HG02973 (cell line): Measurements from ENCODE around the gene ZDHHC4.

Experiments used
- ATAC-seq: cut with Tn5 transposase; IDR thresholded peaks from one replicate; pipeline ENCODE4 v1.9.1; 2021; ENCODE audit warnings: moderate library complexity; ENCODE audit not compliant: unreplicated experiment

ZDHHC4 gene

DNA sequence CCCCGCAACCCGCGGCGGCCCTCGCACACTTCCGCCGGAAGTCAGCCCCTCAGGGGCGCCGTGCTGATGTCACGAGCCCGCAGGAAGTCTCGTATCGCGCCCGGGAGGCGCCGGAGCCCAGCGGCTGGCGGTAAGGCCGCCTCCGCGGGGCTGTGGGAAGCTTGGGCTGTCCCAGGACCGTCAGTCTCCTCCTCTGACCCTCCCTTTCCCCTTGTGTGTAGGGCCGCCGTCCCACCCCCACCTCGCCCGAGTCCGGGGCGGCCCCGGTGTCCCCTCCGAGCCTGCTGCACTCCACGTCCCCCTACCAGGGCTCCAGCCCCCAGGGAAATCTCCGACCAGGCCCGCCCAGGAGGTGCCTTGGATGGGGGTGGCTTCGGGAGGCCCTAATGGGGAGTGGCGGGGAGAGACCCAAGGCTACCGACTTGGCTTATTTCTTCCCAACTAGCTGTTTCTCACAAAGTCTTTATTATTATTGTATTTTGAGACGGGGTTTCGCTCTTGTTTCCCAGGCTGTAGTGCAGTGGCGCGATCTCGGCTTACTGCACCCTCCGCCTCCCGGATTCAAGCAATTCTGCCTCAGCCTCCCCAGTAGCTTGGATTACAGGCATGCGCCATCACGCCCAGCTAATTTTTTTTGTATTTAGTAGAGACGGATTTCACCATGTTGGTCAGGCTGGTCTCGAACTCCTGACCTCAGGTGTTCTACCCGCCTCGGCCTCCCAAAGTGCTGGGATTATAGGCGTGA is at the start of gene ZDHHC4:
Gene ZDHHC4 (plus strand): TSS at position 86 of the 745 bp plus-strand sequence. CDS start 3,108 bp downstream, outside the sequence.
- peak; percentile 96 for ATAC-seq

DNA sequence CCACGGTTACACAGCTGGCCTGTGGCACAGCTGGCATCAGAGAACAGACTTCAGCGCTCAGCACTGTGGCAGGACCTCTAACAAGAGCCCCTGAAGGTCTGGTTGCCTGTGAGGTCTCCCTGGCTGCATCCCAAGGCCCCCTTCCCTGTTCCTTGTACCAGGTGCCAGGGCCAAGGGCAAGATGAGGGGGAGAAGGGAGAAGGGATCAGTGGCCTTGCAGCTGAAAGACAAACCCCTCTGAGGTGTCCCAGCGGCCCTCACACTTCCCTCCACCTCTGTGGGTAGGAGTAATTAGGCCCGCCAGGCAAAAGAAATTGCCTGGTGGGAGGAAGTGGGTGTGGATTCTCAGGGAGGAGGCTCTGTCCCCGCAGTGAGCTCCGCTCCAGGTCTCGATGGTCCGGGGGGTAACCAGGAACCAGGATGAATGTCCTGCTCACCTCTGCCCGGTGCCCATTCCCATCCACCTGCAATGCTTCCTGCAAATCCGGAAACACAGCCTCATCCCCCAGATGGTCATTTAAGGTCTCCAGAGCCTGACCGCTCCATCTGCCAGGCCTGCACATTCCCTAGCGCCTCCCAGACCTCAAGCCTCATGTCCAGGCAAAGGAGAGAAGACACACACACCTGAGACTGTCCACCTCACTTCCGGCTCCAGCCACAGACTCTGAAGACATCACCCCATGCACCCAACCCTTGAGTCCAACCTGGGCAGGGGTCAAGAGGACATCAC is 48.7 kb upstream of the ZDHHC4 start:
- no peak for ATAC-seq

DNA sequence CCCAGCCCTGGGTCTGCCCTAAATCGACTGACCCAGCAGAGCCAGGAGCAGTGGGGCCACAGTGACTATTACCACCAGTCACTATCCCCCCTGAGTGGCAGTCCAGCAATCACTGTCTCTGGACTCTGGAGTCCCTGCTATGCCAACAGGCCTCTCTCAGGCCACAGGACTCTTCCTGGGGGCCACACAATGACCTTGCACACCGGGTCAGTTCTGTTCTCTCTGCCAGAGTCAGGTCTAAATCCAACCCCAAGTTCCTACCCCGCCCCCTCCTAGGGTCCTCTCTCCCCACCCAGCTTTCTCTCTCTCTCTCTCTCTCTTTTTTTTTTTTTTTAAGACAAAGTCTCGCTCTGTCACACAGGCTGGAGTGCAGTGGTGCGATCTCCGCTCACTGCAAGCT is 47.6 kb upstream of the ZDHHC4 start:
- no peak for ATAC-seq

DNA sequence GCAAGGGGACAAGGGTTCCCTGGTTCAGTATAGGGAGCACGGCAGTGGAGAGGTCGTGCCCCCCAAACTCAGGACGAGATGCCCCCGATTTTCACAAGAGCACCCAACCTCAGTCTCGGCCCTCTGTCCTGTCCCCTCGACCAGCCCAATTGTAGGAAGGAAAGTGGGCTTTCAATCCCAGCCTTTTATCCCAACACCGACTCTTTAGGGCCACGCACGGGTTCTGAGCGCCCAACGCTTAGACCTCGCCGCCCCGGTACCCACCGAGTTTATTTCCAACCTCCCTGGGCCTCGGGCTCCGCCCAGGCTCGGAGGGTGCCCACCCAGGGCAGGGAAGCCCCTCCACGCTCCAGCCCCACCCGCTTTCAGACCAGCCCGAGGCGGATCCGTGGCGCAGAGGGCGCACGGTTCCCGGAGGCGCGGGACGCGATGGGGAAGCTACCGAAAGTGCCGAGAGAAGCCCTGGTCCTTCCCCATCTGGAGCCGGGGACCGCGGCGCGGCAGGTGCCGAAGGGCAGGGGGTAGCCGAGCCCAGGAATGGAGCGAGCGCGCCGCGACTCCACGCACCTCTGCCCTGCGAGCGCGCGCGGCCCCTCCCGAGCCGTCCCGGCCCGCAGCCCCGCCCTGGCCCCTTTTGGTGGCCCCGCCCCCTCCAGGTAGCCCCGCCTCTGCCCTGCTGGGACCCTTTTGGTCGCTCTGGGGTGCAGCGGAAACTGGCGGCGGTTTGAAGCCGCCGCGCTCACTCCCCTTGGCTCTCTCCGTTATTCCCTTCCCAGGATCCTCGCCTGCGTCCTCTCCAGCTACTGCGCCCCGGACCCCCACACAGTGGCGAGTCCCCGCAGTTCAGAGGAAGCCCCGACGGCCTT is 46.4 kb upstream of the ZDHHC4 start:
- ATAC-seq = peak; percentile 39

DNA sequence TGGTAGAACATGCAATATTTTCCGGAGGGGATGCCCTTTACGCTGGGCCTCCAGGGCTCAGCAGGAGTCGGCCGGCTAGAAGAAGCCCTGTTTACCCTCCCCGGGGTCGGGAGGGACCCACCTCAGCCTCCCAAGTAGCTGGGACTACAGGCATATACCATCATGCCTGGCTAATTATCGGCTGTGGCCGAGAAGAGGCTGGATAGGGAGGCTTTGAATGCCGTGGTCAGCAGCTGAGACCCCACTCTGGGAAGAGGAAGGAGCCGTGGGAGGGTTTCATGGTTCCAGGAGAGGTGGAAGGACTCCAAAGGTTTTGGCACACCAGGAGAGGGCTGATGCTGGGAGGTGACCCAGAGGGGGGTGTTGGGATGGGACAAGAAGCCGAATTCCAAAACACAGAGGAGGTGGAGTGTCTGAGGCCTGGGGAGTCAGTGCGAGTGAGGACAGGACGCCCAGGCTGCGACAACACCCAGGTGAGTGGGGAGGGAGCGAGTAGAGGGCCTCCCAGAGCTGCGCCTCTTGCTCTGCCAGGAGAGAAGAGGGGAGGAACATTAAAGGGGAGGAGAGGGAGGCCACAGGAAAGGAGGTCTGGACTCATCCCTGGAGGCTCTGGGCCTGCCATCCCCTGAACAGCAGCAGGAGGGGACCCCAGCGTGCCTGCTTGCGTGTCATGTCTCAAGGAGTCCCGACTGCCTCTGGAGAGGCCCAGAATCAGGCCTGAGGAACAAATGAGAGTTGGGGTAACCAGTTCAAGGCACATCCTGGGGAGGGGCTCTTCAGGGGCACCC is 45.6 kb upstream of the ZDHHC4 start:
- no peak for ATAC-seq

DNA sequence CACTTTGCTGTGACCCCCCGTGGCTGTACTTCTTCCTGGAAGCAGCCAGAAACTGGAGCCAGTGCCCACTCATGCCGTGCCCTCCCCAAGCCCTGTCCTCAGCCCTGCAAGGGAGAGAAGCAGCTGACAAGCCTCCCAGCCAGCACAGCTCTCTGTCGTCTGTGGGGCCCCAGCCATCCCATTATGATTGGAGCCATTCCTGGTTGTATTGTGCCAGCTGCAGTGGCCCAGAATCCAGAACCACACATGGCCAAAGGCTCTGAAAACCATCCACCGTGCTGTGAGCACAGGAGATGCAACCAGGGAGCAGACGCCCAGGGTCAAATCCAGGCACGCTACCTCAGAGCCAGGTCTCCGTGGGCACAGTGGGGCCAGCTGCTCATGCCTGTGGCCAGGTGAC is 44.7 kb upstream of the ZDHHC4 start:
- no peak for ATAC-seq

DNA sequence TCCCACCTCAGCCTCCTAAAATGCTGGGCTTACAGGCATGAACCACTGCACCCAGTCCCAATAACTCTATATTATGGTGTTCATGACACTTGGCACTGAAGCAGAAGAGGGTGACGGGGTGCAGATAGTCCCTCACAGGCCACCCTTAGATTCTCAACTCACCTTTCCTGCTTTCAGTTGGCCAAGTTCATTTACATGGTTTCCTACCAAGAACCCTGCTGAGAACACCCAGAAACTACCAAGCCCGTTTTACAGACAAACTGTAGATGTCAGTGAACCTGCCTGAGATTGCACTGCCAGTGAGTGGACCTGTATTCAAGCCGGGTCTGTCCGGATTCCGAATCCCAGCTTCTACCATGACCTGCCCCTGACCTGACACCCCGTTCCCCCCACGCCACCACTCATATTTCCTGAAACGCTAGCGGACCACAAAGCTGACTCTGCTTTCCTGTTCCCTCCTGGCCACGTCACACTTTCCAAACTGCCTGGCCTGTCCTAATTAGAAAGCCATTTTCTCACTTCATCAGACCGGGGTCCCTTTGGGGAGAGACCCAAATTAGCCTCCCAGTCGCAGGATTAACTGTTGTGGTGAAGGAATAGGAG is 43.3 kb upstream of the ZDHHC4 start:
- no peak for ATAC-seq

DNA sequence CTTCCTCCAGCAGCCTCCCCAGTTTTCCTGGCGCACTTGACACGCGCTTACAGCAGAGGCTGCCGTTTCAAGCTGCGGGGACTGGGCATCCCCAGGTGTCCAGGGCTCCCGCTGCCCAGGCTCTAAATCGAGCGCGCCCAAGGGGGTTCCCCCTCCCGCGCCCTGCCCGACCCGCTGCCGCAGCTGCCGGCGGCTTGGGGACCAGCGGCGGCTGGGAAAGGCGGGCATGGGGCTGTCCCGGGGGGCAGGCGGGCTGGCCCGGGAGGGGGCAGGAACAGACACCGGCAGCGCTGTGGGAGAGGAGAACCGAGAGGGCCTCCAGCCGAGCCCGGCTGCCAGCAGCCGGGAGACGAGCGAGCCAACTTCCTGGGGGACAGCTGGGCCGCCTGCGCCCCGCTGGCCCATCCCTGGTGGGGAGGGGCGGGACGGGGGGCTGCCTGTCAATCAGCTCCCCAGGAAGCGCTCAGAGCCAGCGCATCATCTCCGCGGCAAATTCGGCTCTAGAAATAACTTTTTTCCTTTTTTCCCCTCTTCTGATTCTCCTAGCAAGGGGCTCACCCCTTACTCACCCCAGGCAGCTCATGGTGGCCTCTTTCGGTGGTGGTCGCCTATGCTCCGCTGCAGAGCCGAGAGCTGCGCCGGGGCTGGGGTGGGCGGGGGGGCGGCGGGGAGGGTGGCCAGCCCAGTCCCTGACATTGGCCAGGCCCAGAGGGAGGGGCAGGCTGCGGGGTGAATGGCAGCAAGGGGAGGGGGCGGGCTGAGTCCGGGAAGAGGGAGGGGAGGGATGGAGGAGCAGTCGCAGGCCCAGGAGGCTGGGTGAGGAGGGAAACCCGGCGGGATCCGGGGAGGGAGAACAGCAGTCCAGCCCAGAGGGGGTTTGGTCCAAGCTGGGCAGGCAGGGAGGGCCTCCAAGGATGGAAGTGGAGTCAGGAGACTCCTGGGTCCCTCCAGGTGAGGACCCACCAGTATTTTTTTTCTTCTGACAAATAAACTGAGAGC is 40.7 kb upstream of the ZDHHC4 start:
- no peak for ATAC-seq

DNA sequence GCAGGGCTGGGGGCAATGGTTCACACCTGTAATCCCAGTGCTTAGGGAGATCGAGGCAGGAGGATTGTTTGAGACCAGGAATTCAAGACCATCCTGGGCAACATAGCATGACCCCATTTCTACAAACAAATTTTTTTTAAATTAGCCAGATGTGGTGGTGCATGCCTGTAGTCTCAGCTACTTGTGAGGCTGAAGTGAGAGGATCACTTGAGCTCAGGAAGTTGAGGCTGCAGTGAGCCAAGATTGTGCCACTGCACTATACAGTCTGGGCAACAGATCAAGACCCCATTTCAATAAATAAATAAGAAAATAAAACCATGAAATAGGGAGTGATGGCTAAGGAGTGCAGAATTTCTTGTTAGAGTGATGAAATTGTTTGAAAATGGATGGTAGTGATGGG is 34.9 kb upstream of the ZDHHC4 start:
- no peak for ATAC-seq

DNA sequence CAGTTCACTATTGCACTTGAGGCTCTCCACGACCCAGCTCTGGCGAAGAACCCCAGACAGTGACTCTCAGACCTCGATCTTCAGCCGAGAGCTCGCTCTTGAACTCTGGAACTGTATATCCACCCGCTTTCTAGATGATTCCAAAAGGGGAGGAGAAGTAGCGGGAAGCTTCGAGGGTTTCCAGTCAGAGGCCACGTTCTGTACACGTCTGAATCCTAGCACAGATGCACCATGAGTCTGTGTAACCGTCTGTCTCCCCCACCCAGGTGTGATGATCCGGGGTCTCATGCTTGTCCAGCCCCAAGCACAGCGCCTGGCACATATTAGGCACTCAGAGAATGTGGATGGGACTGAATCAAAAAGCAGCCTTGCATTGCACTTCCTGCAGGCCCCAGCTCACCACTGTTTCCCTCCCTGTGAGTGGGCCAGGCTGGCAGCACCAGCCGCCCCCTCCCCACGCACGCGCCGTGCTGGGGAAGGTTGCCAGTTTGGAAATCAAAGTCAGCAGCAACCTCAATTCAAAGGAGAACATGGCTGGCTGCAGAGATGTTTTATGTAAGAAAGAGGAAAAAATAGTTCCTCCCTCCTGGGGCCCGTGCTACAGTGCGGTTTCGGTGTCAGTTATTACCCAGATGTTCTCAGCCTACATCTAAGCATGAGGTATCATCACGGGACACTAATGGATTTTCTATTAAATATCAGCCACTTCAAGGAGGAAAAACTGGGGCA is 31.7 kb upstream of the ZDHHC4 start:
- ATAC-seq = no peak

DNA sequence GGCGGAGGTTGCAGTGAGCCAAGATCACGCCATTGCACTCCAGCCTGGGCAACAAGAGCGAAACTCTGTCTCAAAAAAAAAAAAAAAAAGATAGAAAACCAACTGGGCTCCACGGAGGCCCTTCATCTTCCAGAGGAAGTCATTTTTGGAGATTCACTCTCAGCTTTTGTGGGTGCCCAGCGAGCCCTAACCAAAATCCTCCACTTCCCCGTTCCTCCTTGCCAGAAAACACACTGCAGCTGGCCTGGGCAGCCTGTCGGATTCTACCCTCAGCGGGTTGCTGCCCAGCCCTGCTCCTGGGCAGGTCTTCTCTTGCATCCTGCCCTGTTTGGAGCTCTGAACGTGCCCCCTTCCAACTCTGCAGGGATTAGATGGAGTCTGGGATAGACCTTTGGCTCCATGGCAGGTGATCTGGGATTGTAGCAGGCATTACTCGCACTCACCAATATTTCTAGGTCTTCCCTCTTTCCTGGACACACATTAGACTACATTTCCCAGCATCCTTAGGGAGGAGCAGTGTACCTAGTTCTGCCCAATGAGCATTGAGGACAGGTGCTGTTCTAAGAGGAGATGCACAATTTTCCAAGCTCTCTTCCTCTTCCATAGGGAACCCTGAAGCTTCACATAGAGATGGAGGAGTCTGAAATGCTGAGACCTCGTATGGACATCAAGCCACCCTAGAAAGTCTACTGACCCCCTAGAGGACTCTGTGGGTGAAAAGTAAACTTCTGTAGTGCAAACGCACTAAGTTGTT is 30.6 kb upstream of the ZDHHC4 start:
- no peak for ATAC-seq

DNA sequence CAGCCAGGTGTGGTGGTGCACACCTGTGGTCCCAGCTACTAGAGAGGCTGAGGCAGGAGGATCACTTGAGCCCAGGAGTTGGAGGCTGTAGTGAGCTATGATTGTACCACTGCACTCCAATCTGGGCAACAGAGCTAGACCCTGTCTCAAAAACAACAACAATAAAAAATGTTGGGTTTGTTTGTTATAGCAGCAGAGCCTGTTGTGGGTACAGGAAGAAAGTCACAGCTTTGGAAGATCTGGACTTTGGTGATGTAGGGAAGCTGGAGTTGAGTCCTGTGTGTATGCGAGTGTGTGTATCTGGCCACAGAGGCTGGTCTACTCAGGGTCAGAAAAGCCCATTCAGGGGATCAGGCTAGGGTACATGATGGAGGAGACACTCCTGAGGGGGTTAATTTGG is 29.9 kb upstream of the ZDHHC4 start:
- ATAC-seq = no peak

DNA sequence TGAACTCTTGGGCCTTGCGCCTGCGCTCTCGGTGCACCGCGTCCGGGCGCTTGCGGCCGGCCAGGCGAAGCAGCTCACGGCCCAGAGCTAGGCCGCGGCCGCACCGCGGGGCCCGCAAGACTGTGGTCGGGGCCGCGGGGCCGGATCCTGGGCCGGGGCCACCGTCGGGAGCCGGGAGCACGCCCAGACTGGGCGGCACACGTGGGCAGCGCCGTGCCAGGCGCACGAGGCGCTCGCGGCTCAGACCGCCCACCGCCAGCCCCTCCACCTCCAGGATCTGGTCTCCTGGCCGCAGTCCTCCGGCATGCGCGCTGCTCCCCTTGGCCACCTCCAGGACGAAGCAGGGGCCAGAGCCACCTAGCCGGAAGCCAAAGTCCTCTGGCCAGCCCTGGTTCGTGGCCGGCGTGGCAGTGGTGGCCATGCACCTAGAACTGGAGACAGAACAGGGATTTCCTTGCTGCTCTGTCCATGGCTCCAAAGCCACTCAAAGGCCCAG is 26.2 kb upstream of the ZDHHC4 start, which contains the start of gene GRID2IP:
Gene GRID2IP (minus strand): TSS at position 446 of the 496 bp plus-strand sequence. CDS start 25 bp downstream, at position 421.
- ATAC-seq = no peak

DNA sequence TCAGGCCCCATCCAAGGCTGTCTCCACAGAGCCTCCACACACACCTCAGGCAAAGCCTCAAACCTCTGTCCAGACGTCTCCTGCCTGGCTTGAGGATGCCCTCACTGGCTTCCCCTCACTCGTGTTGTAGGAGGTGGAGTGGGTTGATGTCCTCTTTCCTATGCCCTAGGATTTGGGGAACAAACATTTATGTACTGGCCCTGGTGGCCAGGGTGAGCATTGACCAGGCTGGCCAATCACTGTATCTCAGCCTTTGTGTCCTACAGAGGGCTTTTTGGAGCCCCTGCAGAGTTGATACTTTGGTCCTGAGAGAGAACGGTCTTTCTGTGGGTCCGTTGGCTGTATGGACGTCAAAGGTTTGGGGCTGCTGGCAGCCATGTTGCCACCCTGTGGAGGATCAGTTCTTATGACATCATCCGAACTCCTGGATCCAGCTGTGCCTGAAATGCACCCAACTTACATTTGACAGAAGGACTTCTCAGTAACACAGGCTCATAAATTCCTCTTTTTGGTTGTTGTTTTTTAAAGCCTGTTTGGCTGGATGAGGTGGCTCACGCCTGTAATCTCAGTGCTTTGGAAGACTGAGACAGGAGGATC is 23.7 kb upstream of the ZDHHC4 start:
- no peak for ATAC-seq

DNA sequence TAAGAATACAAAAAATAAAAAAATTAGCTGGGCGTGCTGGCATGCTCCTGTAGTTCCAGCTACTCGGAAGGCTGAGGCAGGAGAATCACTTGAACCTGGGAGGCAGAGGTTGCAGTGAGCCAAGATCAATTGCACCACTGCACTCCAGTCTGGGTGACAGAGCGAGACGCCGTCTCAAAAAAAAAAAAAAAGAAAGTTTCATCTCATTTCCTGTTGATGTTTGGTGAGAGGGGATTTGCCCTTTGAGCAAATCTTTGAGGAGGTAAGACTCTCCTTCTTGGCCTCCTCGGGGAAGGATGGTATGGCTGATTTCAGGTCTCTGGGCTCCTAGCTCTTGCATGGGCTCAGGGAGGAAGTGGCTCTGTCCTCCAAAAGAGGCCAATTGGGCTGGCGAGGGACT is 22.4 kb upstream of the ZDHHC4 start:
- no peak for ATAC-seq

DNA sequence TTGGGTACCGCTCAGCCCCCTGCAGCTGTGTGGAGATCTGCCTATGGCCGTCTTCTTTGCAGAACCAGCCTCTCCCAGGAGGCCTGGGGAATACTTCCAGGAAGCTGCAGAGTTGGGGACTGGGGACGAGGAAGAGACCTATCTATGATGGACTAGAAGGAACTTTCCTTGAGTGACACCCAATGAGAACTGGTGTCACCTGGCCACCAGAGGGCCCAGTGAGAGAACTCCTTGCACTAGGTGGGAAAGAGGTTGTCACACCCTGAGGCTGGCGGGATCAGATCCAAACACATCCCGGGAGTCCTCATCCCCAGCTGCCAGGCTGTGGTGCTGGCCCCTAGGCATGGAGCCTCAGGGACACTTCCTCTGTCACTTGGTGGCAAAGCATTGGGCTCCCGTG is 21.1 kb upstream of the ZDHHC4 start:
- ATAC-seq = no peak

DNA sequence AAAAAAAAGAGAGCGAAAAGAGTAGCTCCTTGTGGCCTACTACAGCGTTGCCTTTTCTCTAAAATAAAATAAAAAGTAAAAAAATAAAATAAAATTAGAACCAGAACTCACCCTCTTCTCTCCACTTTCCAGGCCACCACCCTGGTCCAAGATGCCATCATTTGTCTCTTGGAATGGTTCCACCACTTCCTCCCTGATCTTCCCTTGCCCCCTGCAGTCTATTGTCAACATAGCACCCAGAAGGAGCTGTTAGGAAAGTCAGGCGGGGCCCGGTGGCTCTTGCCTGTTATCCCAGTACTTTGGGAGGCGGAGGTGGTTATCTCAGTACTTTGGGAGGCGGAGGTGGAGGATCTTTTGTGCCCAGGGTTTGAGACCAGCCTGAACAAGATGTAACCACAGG is 18.4 kb upstream of the ZDHHC4 start:
- ATAC-seq = no peak
